ENCODE measurements around the gene OTX2. TPM values are rescaled to one million over a fixed set of nuclear protein-coding genes. Genes with fewer than 3 reads are reported as not detected.

Gene OTX2
- total RNA-seq, 1 experiment from 2014 or later: not detected

- ChIA-PET CTCF (no interaction called here), POLR2A (no interaction called here)
- ATAC-seq (no peak), DNase-seq (ENCODE audit: low read depth, low spot score) (no peak)
- no peak overlapping the region for H3K4me3 ChIP-seq (ENCODE audit: low read depth in 2 of 2, low read length in 2 of 2)
- peaks cover 7% of the 10 kb centered on the region for H3K27me3 ChIP-seq (ENCODE audit: control insufficient read depth, insufficient read depth, low read length)
- no TSS peak for BruUV-seq (replicated peaks)
- TF ChIP-seq REST (IDR thresholded peaks at IDR 0.05; ENCODE audit: insufficient read depth in 1 of 2, low read depth in 2 of 2, low read length in 1 of 2): no peak
- no peak for TF ChIP-seq SIN3A (IDR thresholded peaks at IDR 0.05; ENCODE audit: borderline replicate concordance, insufficient read depth, low read depth, low read length)
- TF ChIP-seq POLR2AphosphoS5 (IDR thresholded peaks at IDR 0.05; ENCODE audit: low read depth, low read length): no peak
- TF ChIP-seq TCF7L2 (IDR thresholded peaks at IDR 0.05; ENCODE audit: low read depth, low read length): no peak
- H3K4me1 ChIP-seq (ENCODE audit: control insufficient read depth, insufficient read depth, low read length): no peaks in the 10 kb centered on the region
- H3K36me3 ChIP-seq (ENCODE audit: control insufficient read depth, insufficient read depth, low read length): no peaks in the 10 kb centered on the region
- intact Hi-C loops (cut with micrococcal nuclease; ENCODE audit: unreplicated experiment): no loop called here
- in situ Hi-C loops (cut with HindIII; ENCODE audit: low pct_unique_long_range_greater_than_20kb, low sequenced_read_pairs): no loop called here
- no peak overlapping the region for H3K27ac ChIP-seq (ENCODE audit: low read length)
- H3K9me3 ChIP-seq (ENCODE audit: control insufficient read depth, insufficient read depth, low read depth, low read length): no peaks in the 10 kb centered on the region
Measured at GRCh38 chr14:56855891-56856461, 45.7 kb upstream of the OTX2 start.

- BruUV-seq (replicated peaks): no TSS peak
- no peak overlapping the region for H3K4me3 ChIP-seq (ENCODE audit: low read depth in 2 of 2, low read length in 2 of 2)
- H3K27me3 ChIP-seq (ENCODE audit: control insufficient read depth, insufficient read depth, low read length): 0 out of 2 replicates have a peak, but pooled peaks cover 7% of the 10 kb centered on the region
- no peak for DNase-seq (ENCODE audit: low read depth, low spot score)
- POLR2A ChIA-PET: no interaction called here
- H3K4me1 ChIP-seq (ENCODE audit: control insufficient read depth, insufficient read depth, low read length): no peaks in the 10 kb centered on the region
- no peak for TF ChIP-seq REST (IDR thresholded peaks at IDR 0.05; ENCODE audit: insufficient read depth in 1 of 2, low read depth in 2 of 2, low read length in 1 of 2)
- no peak for TF ChIP-seq POLR2AphosphoS5 (IDR thresholded peaks at IDR 0.05; ENCODE audit: low read depth, low read length)
- TF ChIP-seq TCF7L2 (IDR thresholded peaks at IDR 0.05; ENCODE audit: low read depth, low read length): no peak
- TF ChIP-seq, protein P1, sequence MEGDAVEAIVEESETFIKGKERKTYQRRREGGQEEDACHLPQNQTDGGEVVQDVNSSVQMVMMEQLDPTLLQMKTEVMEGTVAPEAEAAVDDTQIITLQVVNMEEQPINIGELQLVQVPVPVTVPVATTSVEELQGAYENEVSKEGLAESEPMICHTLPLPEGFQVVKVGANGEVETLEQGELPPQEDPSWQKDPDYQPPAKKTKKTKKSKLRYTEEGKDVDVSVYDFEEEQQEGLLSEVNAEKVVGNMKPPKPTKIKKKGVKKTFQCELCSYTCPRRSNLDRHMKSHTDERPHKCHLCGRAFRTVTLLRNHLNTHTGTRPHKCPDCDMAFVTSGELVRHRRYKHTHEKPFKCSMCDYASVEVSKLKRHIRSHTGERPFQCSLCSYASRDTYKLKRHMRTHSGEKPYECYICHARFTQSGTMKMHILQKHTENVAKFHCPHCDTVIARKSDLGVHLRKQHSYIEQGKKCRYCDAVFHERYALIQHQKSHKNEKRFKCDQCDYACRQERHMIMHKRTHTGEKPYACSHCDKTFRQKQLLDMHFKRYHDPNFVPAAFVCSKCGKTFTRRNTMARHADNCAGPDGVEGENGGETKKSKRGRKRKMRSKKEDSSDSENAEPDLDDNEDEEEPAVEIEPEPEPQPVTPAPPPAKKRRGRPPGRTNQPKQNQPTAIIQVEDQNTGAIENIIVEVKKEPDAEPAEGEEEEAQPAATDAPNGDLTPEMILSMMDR (IDR thresholded peaks at IDR 0.05): no peak
- TF ChIP-seq SIN3A (IDR thresholded peaks at IDR 0.05; ENCODE audit: borderline replicate concordance, insufficient read depth, low read depth, low read length): no peak
- H3K27ac ChIP-seq (ENCODE audit: low read length): no peak overlapping the region
- no peak for ATAC-seq
- H3K36me3 ChIP-seq (ENCODE audit: control insufficient read depth, insufficient read depth, low read length): no peaks in the 10 kb centered on the region
- in situ Hi-C loops (cut with HindIII; ENCODE audit: low pct_unique_long_range_greater_than_20kb, low sequenced_read_pairs): no loop called here
- intact Hi-C loops (cut with micrococcal nuclease; ENCODE audit: unreplicated experiment): no loop called here
- CTCF ChIA-PET: no interaction called here
- H3K9me3 ChIP-seq (ENCODE audit: control insufficient read depth, insufficient read depth, low read depth, low read length): no peaks in the 10 kb centered on the region
Measured at GRCh38 chr14:56854325-56854724, 44.0 kb upstream of the OTX2 start.

All from Panc1 (cell line).